GM21360 (cell line): ENCODE data around the gene SURF4.

ENCODE experiments used
- ATAC-seq: cut with Tn5 transposase; IDR thresholded peaks from one replicate; pipeline ENCODE4 v1.9.1; 2021; ENCODE audit warnings: mild to moderate bottlenecking, moderate library complexity; ENCODE audit not compliant: unreplicated experiment

SURF4 gene

GRCh38 chr9:133375724-133376654, at the start of gene SURF4, which contains the start of gene STKLD1:
Gene SURF4, minus strand, starts transcription at chr9:133376060. Its CDS starts 91 bp downstream, at chr9:133375969.
Gene STKLD1, plus strand, starts transcription at chr9:133376366. Its CDS starts 108 bp downstream, at chr9:133376474.
- peak; percentile 90 for ATAC-seq

- ATAC-seq = no peak
Observed at GRCh38 chr9:133425049-133425632, 49.3 kb upstream of the SURF4 start.

GRCh38 chr9:133424187-133424586, 48.3 kb upstream of the SURF4 start:
- no peak for ATAC-seq

- ATAC-seq = no peak
Observed at GRCh38 chr9:133423216-133423615, 47.4 kb upstream of the SURF4 start.

- ATAC-seq = no peak
Observed at GRCh38 chr9:133421615-133422542, 46.0 kb upstream of the SURF4 start, which contains the start of gene ADAMTS13. Gene ADAMTS13, plus strand, starts transcription at chr9:133422367. Its CDS starts 77 bp downstream, at chr9:133422444.

GRCh38 chr9:133420392-133420827, 44.5 kb upstream of the SURF4 start:
- ATAC-seq = peak; percentile 35

- ATAC-seq = no peak
Observed at GRCh38 chr9:133419005-133419404, 43.1 kb upstream of the SURF4 start.

- ATAC-seq = peak; percentile 62
Observed at GRCh38 chr9:133417541-133418461, 41.9 kb upstream of the SURF4 start, which contains the start of gene REXO4. Gene REXO4, minus strand, starts transcription at chr9:133418010. Its CDS starts 166 bp downstream, at chr9:133417844.

- ATAC-seq = no peak
Observed at GRCh38 chr9:133415170-133415569, 39.3 kb upstream of the SURF4 start.

GRCh38 chr9:133408042-133408441, 32.2 kb upstream of the SURF4 start:
- no peak for ATAC-seq

- peak; percentile 55 for ATAC-seq
Observed at GRCh38 chr9:133406480-133407307, 30.8 kb upstream of the SURF4 start.

- ATAC-seq = no peak
Observed at GRCh38 chr9:133405508-133406438, 29.9 kb upstream of the SURF4 start.

GRCh38 chr9:133404454-133405002, 28.7 kb upstream of the SURF4 start:
- no peak for ATAC-seq

GRCh38 chr9:133403766-133404453, 28.1 kb upstream of the SURF4 start:
- no peak for ATAC-seq

GRCh38 chr9:133402689-133403088, 26.8 kb upstream of the SURF4 start:
- no peak for ATAC-seq

- no peak for ATAC-seq
Observed at GRCh38 chr9:133401588-133401987, 25.7 kb upstream of the SURF4 start.

GRCh38 chr9:133400292-133400691, 24.4 kb upstream of the SURF4 start:
- no peak for ATAC-seq
